GM04504 (cell line): Measurements from ENCODE around the gene PLCL1.

ENCODE experiments used
- DNase-seq: peaks from one replicate; pipeline ENCODE4 v3.0.0-alpha.2; 2012; ENCODE audit warnings: low read depth

Gene PLCL1

GRCh38 chr2:197954328-197954727 is 149.9 kb downstream of the PLCL1 start:
- no peak for DNase-seq

- no peak for DNase-seq
These were observed 154.3 kb downstream of the PLCL1 start for GRCh38 chr2:197958592-197959150.

- no peak for DNase-seq
These were observed 155.0 kb downstream of the PLCL1 start for GRCh38 chr2:197959383-197959782.

- no peak for DNase-seq
These were observed 156.4 kb downstream of the PLCL1 start for GRCh38 chr2:197960786-197961185.

GRCh38 chr2:197964720-197965119 is 160.3 kb downstream of the PLCL1 start:
- DNase-seq, result no peak

- DNase-seq, result no peak
These were observed 161.4 kb downstream of the PLCL1 start for GRCh38 chr2:197965756-197966155.

GRCh38 chr2:197969391-197969893 is 165.0 kb downstream of the PLCL1 start:
- DNase-seq, result peak; percentile 57

- peak; percentile 68 for DNase-seq
These were observed 167.7 kb downstream of the PLCL1 start for GRCh38 chr2:197972061-197972460.

- DNase-seq, result no peak
These were observed 168.2 kb downstream of the PLCL1 start for GRCh38 chr2:197972587-197972986.

- no peak for DNase-seq
These were observed 169.4 kb downstream of the PLCL1 start for GRCh38 chr2:197973772-197974171.

- DNase-seq, result no peak
These were observed 171.6 kb downstream of the PLCL1 start for GRCh38 chr2:197975931-197976519.

- DNase-seq, result no peak
These were observed 174.6 kb downstream of the PLCL1 start for GRCh38 chr2:197978971-197979370.

GRCh38 chr2:197982565-197982964 is 178.2 kb downstream of the PLCL1 start:
- DNase-seq, result no peak

- no peak for DNase-seq
These were observed 180.7 kb downstream of the PLCL1 start for GRCh38 chr2:197985029-197985638.

- no peak for DNase-seq
These were observed 182.6 kb downstream of the PLCL1 start for GRCh38 chr2:197986977-197987376.

GRCh38 chr2:197990356-197990755 is 186.0 kb downstream of the PLCL1 start:
- DNase-seq, result no peak

- no peak for DNase-seq
These were observed 188.2 kb downstream of the PLCL1 start for GRCh38 chr2:197992482-197993133.

- no peak for DNase-seq
These were observed 189.0 kb downstream of the PLCL1 start for GRCh38 chr2:197993363-197993762.

- DNase-seq, result no peak
These were observed 189.4 kb downstream of the PLCL1 start for GRCh38 chr2:197993830-197994229.

- no peak for DNase-seq
These were observed 190.4 kb downstream of the PLCL1 start for GRCh38 chr2:197994751-197995150.

- no peak for DNase-seq
These were observed 192.2 kb downstream of the PLCL1 start for GRCh38 chr2:197996583-197996982.

GRCh38 chr2:197997083-197997541 is 192.7 kb downstream of the PLCL1 start:
- DNase-seq, result no peak

GRCh38 chr2:197998702-197999101 is 194.3 kb downstream of the PLCL1 start:
- DNase-seq, result no peak
